Left ventricle myocardium inferior (tissue), 1 donor: ENCODE measurements around the gene CDH12. TPM values are rescaled to one million over a fixed set of nuclear protein-coding genes. Genes with fewer than 3 reads are reported as not detected.

Experiments used
- DNase-seq: peaks from one replicate; pipeline ENCODE4 v3.0.0-alpha.2; 2020
- H3K27ac ChIP-seq: fragments of 200-600 bp; replicated peaks from 2 replicates; pipeline ENCODE4 v1.8.0; 2021
- H3K27me3 ChIP-seq: fragments of 200-600 bp; 2 replicates; pipeline ENCODE4 v1.8.0; 2021; ENCODE audit warnings: low read depth
- H3K36me3 ChIP-seq: fragments of 200-600 bp; 2 replicates; pipeline ENCODE4 v1.8.0; 2021
- H3K4me1 ChIP-seq: fragments of 200-600 bp; 2 replicates; pipeline ENCODE4 v1.8.0; 2021
- H3K4me3 ChIP-seq: fragments of 200-600 bp; 2 replicates; pipeline ENCODE4 v1.8.0; 2021; ENCODE audit warnings: mild to moderate bottlenecking, moderate library complexity
- H3K9me3 ChIP-seq: fragments of 200-600 bp; replicated peaks from 2 replicates; pipeline ENCODE4 v1.8.0; 2021
- intact Hi-C: fragments of 100-400 bp; cut with micrococcal nuclease; formaldehyde crosslinking; loops from one replicate; pipeline ENCODE4 v1.11.0; 2022
- total RNA-seq: library from RNA; stranded (reverse); fragmentation: NEBNext Ultra II Directional; extraction: Animal tissue kit (Norgen Biotek cat#: 25700); gene quantifications from one replicate; pipeline ENCODE4 v1.2.1, GENCODE V29; 2021
- TF ChIP-seq, protein P1 (sequence below): fragments of 200-600 bp; IDR thresholded peaks from 2 replicates; pipeline ENCODE4 v1.8.0; 2021; ENCODE audit warnings: antibody characterized with exemption, mild to moderate bottlenecking, borderline replicate concordance
- donor health status: DM: no; HTN: yes; CAD: no; lungs with severe emphysema.

Gene CDH12
- total RNA-seq, 1 donor from 2014 or later, result not detected

- intact Hi-C loops, result no loop called here
- no peak for DNase-seq
- Histone ChIP-seq H3K9me3 (peaks cover 7% of the 10 kb centered on the region), H3K36me3 (no peaks in the 10 kb centered on the region), H3K27ac (no peak overlapping the region), H3K27me3 (no peaks in the 10 kb centered on the region), H3K4me3 (no peak overlapping the region), H3K4me1 (no peaks in the 10 kb centered on the region)
- TF ChIP-seq, protein P1, sequence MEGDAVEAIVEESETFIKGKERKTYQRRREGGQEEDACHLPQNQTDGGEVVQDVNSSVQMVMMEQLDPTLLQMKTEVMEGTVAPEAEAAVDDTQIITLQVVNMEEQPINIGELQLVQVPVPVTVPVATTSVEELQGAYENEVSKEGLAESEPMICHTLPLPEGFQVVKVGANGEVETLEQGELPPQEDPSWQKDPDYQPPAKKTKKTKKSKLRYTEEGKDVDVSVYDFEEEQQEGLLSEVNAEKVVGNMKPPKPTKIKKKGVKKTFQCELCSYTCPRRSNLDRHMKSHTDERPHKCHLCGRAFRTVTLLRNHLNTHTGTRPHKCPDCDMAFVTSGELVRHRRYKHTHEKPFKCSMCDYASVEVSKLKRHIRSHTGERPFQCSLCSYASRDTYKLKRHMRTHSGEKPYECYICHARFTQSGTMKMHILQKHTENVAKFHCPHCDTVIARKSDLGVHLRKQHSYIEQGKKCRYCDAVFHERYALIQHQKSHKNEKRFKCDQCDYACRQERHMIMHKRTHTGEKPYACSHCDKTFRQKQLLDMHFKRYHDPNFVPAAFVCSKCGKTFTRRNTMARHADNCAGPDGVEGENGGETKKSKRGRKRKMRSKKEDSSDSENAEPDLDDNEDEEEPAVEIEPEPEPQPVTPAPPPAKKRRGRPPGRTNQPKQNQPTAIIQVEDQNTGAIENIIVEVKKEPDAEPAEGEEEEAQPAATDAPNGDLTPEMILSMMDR, result peak; percentile 62
Observed at GRCh38 chr5:21802869-21803490, 1050.2 kb downstream of the CDH12 start.

- H3K4me3 ChIP-seq, result no peak overlapping the region
- TF ChIP-seq, protein P1, result no peak
- intact Hi-C loops, result no loop called here
- H3K36me3 ChIP-seq, result no peaks in the 10 kb centered on the region
- peaks cover 7% of the 10 kb centered on the region for H3K9me3 ChIP-seq
- H3K27me3 ChIP-seq, result no peaks in the 10 kb centered on the region
- no peak overlapping the region for H3K27ac ChIP-seq
- no peak for DNase-seq
- H3K4me1 ChIP-seq, result no peaks in the 10 kb centered on the region
Observed at GRCh38 chr5:21802100-21802499, 1051.0 kb downstream of the CDH12 start.

DNA sequence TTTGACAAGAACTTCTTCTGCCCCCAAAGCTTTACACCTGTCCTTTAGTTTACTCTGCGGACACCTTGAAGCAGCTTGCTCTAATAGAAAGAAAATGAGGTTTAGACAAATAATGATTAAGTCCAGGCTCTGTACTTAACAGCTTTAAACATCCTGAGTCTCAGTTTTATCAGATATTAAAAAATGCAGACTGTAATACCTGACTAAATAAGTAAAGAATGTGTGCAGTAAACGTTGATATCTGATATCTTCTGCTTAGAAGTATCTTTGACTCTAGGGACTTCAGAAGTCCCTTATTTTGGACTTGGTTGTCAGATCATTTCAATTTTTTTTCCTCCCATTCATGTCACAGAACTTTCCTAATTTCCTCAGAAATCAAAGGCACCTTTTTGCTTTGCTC is 1060.4 kb downstream of the CDH12 start:
- no peaks in the 10 kb centered on the region for H3K4me1 ChIP-seq
- no peaks in the 10 kb centered on the region for H3K9me3 ChIP-seq
- intact Hi-C loops, result no loop called here
- no peak for DNase-seq
- H3K27ac ChIP-seq, result no peak overlapping the region
- no peaks in the 10 kb centered on the region for H3K36me3 ChIP-seq
- TF ChIP-seq, protein P1, result no peak
- no peaks in the 10 kb centered on the region for H3K27me3 ChIP-seq
- H3K4me3 ChIP-seq, result no peak overlapping the region

DNA sequence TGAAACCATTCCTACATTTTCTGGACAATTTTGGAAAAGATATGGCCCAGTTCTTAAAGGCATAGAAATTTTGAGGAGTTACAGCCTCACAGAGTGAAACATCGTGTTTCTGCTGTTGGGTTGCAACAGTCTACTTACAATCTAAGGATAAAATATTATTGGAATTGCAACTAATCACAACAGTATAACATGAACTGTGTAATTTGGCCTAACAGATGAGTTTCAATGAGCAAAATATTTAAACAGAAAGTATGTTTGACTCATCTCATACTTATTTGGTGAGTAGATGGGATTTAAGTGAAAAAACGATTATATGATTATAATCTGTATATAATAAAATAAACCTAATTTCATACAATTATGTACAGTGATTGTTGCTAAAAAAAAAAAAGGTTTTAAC is 1061.8 kb downstream of the CDH12 start:
- no peaks in the 10 kb centered on the region for H3K27me3 ChIP-seq
- H3K36me3 ChIP-seq, result no peaks in the 10 kb centered on the region
- no peak overlapping the region for H3K4me3 ChIP-seq
- intact Hi-C loops, result no loop called here
- TF ChIP-seq, protein P1, result no peak
- peaks cover 6% of the 10 kb centered on the region for H3K9me3 ChIP-seq
- H3K4me1 ChIP-seq, result no peaks in the 10 kb centered on the region
- DNase-seq, result no peak
- H3K27ac ChIP-seq, result no peak overlapping the region

GRCh38 chr5:21784487-21784886 is 1068.7 kb downstream of the CDH12 start:
- H3K9me3 ChIP-seq, result peaks cover 11% of the 10 kb centered on the region
- H3K4me3 ChIP-seq, result no peak overlapping the region
- H3K4me1 ChIP-seq, result no peaks in the 10 kb centered on the region
- TF ChIP-seq, protein P1, result no peak
- H3K36me3 ChIP-seq, result no peaks in the 10 kb centered on the region
- no peak overlapping the region for H3K27ac ChIP-seq
- intact Hi-C loops, result no loop called here
- H3K27me3 ChIP-seq, result no peaks in the 10 kb centered on the region
- no peak for DNase-seq
